Measurements from ENCODE around the gene MRPL52. TPM values are rescaled to one million over a fixed set of nuclear protein-coding genes. Genes with fewer than 3 reads are reported as not detected.

MRPL52 gene
- total and polyA plus RNA-seq, 10 of the 15 experiments (the other 5 are each of a cell fraction or from before 2014, with no cell fraction given): 51.7 to 541 (median 142) TPM

- TF ChIP-seq E4F1 (IDR thresholded peaks at IDR 0.05; ENCODE audit: borderline replicate concordance, partially characterized antibody) (no peak), BACH1 (IDR thresholded peaks at IDR 0.05; ENCODE audit: borderline replicate concordance) (no peak), CHD4 (IDR thresholded peaks at IDR 0.05) (no peak), PAX8 (IDR thresholded peaks at IDR 0.05) (no peak), RFX5 (IDR thresholded peaks at IDR 0.05; ENCODE audit: low read depth, low read length) (no peak), PBX3 (IDR thresholded peaks at IDR 0.05; ENCODE audit: insufficient replicate concordance, low read depth, low read length) (no peak), ZBTB33 (IDR thresholded peaks at IDR 0.05) (no peak), EGR1 (IDR thresholded peaks at IDR 0.05; ENCODE audit: borderline replicate concordance in 1 of 2, low read depth in 2 of 2, low read length in 2 of 2) (no peak), MAX (IDR thresholded peaks at IDR 0.05; ENCODE audit: low read depth, low read length) (no peak), ATF3 (IDR thresholded peaks at IDR 0.05; ENCODE audit: borderline replicate concordance, extremely low read depth, low read depth, low read length) (no peak), ZNF384 (IDR thresholded peaks at IDR 0.05; ENCODE audit: borderline replicate concordance, low read depth, low read length) (no peak), IKZF2 (IDR thresholded peaks at IDR 0.05) (peak in 1 of 2 experiments; percentile 58; a peak in 1 of 4 replicates), NFXL1 (IDR thresholded peaks at IDR 0.05; ENCODE audit: borderline replicate concordance) (no peak), POLR2AphosphoS2 (IDR thresholded peaks at IDR 0.05; ENCODE audit: low read depth, low read length) (no peak), SIN3A (IDR thresholded peaks at IDR 0.05; ENCODE audit: low read depth, low read length) (no peak), TCF7 (IDR thresholded peaks at IDR 0.05; ENCODE audit: borderline replicate concordance) (no peak), CBFB (IDR thresholded peaks at IDR 0.05; ENCODE audit: low read depth) (peak; percentile 61; the same call in 1 of the 2 replicates), SP1 (IDR thresholded peaks at IDR 0.05; ENCODE audit: low read depth, low read length) (no peak), ZBED1 (IDR thresholded peaks at IDR 0.05; ENCODE audit: borderline replicate concordance) (no peak; the same call in 1 of the 2 replicates), FOXK2 (IDR thresholded peaks at IDR 0.05) (no peak), RUNX3 (IDR thresholded peaks at IDR 0.05; ENCODE audit: low read length) (peak; percentile 86), KDM1A (IDR thresholded peaks at IDR 0.05; ENCODE audit: borderline replicate concordance) (no peak), EED (IDR thresholded peaks at IDR 0.05; ENCODE audit: low read depth) (peak; percentile 89), SREBF1 (IDR thresholded peaks at IDR 0.05; ENCODE audit: low read length) (no peak), HDAC2 (IDR thresholded peaks at IDR 0.05) (no peak), FOS (IDR thresholded peaks at IDR 0.05; ENCODE audit: borderline replicate concordance, extremely low read depth, insufficient read length) (no peak), POLR2A (IDR thresholded peaks at IDR 0.05; ENCODE audit: low read depth, low read length) (peak; percentile 59), WRNIP1 (IDR thresholded peaks at IDR 0.05; ENCODE audit: borderline replicate concordance, low read depth, low read length) (no peak; the same call in 1 of the 2 replicates), CEBPB (IDR thresholded peaks at IDR 0.05; ENCODE audit: borderline replicate concordance in 1 of 2, low read depth in 2 of 2, low read length in 2 of 2) (no peak)
Observed at GRCh38 chr14:22794551-22794951, 35.1 kb upstream of the MRPL52 start (continued).
